Muscle layer of duodenum (tissue), 2 donors: ENCODE measurements around the gene C1orf115.

Experiments used
- H3K27ac ChIP-seq: one replicate; pipeline ENCODE4 v1.7.0; 2013; ENCODE audit warnings: mild to moderate bottlenecking, low read length
- H3K27me3 ChIP-seq: one replicate; pipeline ENCODE4 v1.7.0; 2013; ENCODE audit warnings: low read depth, mild to moderate bottlenecking, control low read depth, low read length
- H3K36me3 ChIP-seq, 2 donors: one replicate each; pipeline ENCODE4 v1.7.0; 2013; ENCODE audit warnings: low read length in 2 of 2, control low read depth in 1 of 2, mild to moderate bottlenecking in 1 of 2; ENCODE audit not compliant: insufficient read depth in 2 of 2, control insufficient read depth in 1 of 2
- H3K4me1 ChIP-seq, 2 donors: one replicate each; pipeline ENCODE4 v1.7.0; 2013; ENCODE audit warnings: low read length in 2 of 2, mild to moderate bottlenecking in 2 of 2, control low read depth in 1 of 2, moderate library complexity in 1 of 2; ENCODE audit not compliant: insufficient read depth in 2 of 2, control insufficient read depth in 1 of 2
- H3K4me3 ChIP-seq, 2 donors: one replicate each; pipeline ENCODE4 v1.7.0; 2013; ENCODE audit warnings: low read length in 2 of 2, low read depth in 1 of 2, mild to moderate bottlenecking in 1 of 2
- H3K9me3 ChIP-seq, 2 donors: one replicate each; pipeline ENCODE4 v1.7.0; 2013; ENCODE audit warnings: low read length in 2 of 2, control low read depth in 1 of 2, mild to moderate bottlenecking in 1 of 2; ENCODE audit not compliant: control insufficient read depth in 1 of 2
- donor health status: healthy.

Gene C1orf115, protein sequence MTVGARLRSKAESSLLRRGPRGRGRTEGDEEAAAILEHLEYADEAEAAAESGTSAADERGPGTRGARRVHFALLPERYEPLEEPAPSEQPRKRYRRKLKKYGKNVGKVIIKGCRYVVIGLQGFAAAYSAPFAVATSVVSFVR

DNA sequence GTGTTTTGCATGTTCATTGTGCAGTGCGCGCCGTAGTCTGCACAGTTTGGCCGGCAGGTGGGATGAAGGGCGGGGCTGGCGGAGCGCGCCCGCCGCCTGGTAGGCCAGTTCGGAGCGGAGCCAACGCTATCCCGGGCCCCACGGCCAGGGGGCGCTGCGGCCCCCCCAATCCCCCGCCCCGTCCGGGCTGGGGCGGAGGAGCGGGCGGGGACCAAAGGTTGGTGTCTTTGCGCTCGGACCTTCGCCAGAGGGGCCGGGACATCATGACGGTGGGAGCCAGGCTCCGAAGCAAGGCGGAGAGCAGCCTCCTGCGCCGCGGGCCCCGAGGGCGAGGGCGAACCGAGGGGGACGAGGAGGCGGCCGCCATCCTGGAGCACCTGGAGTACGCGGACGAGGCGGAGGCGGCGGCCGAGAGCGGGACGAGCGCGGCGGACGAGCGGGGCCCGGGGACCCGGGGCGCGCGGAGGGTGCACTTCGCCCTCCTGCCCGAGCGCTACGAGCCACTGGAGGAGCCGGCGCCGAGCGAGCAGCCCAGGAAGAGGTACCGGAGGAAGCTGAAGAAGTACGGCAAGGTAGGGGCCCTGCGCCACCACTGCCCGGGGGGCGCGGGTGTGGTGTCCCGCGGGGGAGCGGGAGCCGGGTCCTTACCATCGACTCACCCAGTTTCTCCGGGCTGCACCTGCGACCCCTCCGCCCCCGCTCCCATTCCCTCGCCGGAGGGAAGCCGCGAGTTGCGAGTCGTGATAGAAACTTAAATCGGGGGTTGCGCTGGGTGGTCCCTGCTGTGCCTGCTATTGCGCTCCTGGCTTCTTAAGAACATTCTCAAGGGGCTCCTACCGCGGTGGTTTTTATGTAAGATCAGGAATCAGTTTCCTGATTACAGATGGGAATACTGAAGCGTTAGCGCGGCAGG is at the start of gene C1orf115:
Gene C1orf115, plus strand, starts transcription at position 224 of the 913 bp plus-strand sequence. Its CDS starts 40 bp downstream, at position 264.
- Histone ChIP-seq H3K27ac (peak within 1 kb of the TSS; percentile 52), H3K4me1 (peaks cover 0 to 14% of the 10 kb centered on the region in 2 donors), H3K9me3 (no peaks in the 10 kb centered on the region), H3K4me3 (peak within 1 kb of the TSS; percentile 65 to 85), H3K36me3 (no peaks in the 10 kb centered on the region), H3K27me3 (no peaks in the 10 kb centered on the region)

DNA sequence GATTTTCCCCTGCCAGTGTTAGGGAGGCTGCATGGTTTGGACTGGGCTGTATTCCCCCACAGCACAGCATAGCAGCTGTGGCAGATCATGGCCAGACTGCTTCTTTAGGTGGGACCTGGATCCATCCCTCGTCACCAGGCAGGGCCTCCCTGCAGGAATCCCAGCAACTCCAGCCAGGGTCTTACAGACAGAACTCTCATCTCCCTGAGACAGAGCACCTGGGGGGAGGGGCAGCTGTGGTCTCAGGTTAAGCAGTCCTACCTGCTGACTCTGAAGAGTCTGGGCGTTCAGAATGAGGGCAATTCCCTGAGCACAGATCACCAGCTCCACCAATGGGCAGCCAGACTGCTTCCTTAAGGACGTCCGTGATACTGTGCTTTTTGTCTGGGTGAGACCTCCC is 47.9 kb upstream of the C1orf115 start:
- Histone ChIP-seq H3K4me1 (no peaks in the 10 kb centered on the region), H3K27ac (no peak overlapping the region), H3K27me3 (no peaks in the 10 kb centered on the region), H3K9me3 (no peaks in the 10 kb centered on the region), H3K4me3 (no peak overlapping the region), H3K36me3 (peaks cover 0 to 8% of the 10 kb centered on the region in 2 donors)

DNA sequence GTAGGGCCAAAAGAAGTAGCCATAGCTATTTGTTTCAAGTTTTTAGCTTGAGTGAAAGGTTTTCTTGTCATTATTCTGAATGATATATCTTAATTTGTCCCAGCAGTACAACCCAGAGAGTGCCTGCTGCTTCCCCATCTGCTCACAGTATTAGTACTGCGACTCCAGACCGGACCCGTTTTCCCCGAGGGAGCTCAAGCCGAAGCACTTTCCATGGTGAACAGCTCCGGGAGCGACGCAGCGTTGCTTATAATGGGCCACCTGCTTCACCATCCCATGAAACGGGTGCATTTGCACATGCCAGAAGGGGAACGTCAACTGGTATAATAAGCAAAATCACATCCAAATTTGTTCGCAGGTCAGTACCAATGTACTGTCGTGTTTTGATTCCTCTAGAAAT is 37.2 kb upstream of the C1orf115 start:
- Histone ChIP-seq H3K4me1 (no peaks in the 10 kb centered on the region), H3K4me3 (no peak overlapping the region), H3K9me3 (no peaks in the 10 kb centered on the region), H3K36me3 (peaks cover 0 to 32% of the 10 kb centered on the region in 2 donors), H3K27me3 (no peaks in the 10 kb centered on the region), H3K27ac (no peak overlapping the region)

DNA sequence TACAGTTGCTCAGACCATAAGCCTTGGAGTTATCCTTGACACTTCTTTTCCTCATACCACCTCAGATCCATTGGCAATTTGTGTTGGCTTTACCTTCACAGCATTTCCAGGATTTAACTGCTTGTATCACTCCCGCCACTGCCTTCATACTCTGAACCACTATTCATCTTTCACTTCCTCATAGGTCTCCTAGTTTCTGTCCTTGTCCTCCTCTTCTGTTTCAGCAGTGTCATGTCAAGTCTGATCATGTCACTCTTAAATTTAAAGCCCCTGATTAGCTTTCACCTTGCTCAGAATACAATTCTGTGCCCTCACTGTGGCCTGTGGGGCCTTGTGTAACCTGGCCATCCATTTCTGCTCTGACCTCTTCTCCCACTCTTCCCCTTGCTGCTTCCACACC is 34.7 kb upstream of the C1orf115 start:
- Histone ChIP-seq H3K4me1 (no peaks in the 10 kb centered on the region), H3K36me3 (peaks cover 0 to 33% of the 10 kb centered on the region in 2 donors), H3K27ac (no peak overlapping the region), H3K4me3 (no peak overlapping the region), H3K9me3 (no peaks in the 10 kb centered on the region), H3K27me3 (no peaks in the 10 kb centered on the region)

DNA sequence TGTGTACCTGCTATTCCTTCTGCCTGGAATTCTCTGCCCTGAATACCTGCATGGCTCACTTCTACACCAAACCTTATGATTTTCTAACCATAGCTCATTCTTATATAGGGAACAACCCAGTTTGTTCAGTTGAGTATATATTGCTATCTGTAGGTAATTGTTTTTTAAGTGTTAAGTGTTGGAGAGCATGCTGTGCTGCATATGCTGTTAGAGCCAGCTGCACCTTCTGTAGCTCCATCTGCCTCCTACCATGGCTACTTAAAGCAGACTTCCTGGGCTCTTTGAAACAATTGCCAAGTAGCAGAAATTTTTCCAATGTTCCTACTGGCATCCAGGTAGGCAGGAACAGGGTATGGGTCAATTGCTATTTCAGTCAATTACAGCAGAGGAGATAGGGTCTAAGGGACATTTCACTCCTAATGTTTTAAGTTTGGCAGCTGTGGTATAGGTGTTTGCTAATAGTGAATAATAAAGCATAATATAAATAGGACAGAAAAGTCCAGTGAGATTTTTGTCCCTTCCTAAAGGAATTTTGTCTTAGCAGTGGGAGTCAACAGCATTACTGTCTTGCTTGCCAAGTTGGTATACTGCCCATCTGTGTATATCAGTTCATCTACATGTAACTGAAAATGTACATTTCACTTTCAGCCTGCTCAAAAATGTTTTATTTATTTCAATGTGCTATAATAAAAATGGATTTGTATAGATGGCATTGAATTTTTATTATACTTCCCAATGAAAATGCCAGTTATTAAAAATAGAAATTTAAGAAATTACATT is 34.0 kb upstream of the C1orf115 start:
- peaks cover 0 to 33% of the 10 kb centered on the region in 2 donors for H3K36me3 ChIP-seq
- no peaks in the 10 kb centered on the region for H3K4me1 ChIP-seq
- no peaks in the 10 kb centered on the region for H3K9me3 ChIP-seq
- no peak overlapping the region for H3K27ac ChIP-seq
- H3K27me3 ChIP-seq: no peaks in the 10 kb centered on the region
- no peak overlapping the region for H3K4me3 ChIP-seq

DNA sequence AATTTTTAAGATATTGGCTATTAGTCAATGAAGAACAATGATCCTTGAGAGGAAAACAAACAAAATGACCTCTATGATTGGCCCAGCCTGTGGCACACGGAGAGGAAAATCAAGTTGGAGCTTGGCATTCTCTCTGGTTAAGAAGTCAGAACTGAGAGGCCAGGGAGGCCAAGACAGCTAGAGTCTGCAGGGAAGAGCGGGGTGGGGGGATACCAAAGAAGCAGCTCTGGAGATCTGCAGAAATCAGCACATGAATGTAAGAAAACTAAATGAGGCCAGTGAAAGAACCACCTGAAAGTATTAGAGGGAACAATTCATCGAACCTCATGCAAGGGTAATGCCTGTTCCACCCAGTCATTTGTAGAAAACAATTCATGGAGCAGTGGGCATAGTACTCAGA is 23.8 kb upstream of the C1orf115 start:
- peaks cover 0 to 6% of the 10 kb centered on the region in 2 donors for H3K9me3 ChIP-seq
- no peak overlapping the region for H3K4me3 ChIP-seq
- peaks cover 0 to 6% of the 10 kb centered on the region in 2 donors for H3K36me3 ChIP-seq
- H3K4me1 ChIP-seq: no peaks in the 10 kb centered on the region
- no peak overlapping the region for H3K27ac ChIP-seq
- no peaks in the 10 kb centered on the region for H3K27me3 ChIP-seq

DNA sequence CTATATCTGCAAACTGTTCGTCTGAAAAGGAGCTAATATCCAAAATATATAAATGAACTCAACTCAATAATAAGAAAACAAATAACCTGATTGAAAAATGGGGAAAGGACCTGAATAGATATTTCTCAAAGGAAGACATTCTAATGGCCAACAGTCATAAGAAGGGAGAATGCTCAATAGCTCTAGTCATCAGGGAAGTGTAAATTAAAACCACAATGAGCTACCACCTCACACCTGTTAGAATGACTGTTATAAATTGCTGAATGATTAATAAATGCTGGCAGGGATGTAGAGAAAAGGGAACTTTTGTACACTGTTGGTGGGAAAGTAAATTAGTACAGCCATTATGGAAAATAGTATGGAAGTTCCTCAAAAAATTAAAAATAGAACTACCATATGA is 21.2 kb upstream of the C1orf115 start:
- H3K4me3 ChIP-seq: no peak overlapping the region
- H3K36me3 ChIP-seq: no peaks in the 10 kb centered on the region
- H3K9me3 ChIP-seq: peaks cover 0 to 6% of the 10 kb centered on the region in 2 donors
- H3K27me3 ChIP-seq: no peaks in the 10 kb centered on the region
- H3K4me1 ChIP-seq: no peaks in the 10 kb centered on the region
- no peak overlapping the region for H3K27ac ChIP-seq

DNA sequence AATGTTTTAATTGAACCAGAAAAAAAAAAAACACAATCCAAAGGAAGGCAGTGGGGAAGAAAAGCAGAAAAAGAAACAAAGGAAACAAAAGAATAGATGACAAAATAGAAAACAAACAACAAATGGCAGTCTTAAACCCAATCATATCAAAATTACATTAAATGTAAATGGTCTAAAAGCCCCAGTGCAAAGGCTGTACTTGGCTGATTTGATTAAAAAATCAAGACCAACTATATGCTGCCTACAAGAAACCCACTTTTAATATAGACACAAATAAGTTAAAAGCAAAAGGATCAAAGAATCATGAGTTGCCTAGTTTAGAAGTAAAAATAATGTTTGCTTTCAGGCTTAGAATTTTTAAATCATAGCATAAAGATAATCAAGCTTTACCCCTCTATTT is 19.8 kb upstream of the C1orf115 start:
- Histone ChIP-seq H3K27me3 (no peaks in the 10 kb centered on the region), H3K9me3 (peaks cover 0 to 6% of the 10 kb centered on the region in 2 donors), H3K36me3 (no peaks in the 10 kb centered on the region), H3K4me1 (no peaks in the 10 kb centered on the region), H3K4me3 (no peak overlapping the region), H3K27ac (no peak overlapping the region)

DNA sequence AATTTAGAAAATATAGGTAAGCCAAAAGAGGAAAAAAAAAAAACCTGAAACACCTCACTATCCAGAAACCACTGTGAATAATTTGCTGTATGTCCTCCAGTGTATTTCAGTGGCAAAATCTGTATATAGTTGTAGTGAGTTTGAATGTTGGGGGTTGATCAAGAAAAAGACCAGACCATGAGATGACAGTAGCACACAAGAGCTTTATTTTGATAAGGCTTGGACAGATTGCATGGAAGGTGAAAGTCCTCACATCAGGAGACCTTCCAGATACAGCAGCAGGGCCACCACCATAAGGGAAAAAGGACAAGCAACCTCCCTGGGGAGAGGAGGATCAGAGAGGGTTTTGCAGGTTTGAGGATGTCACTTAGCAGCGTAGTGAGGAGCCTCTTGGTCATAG is 16.2 kb upstream of the C1orf115 start:
- no peak overlapping the region for H3K4me3 ChIP-seq
- H3K27me3 ChIP-seq: no peaks in the 10 kb centered on the region
- no peaks in the 10 kb centered on the region for H3K36me3 ChIP-seq
- no peaks in the 10 kb centered on the region for H3K4me1 ChIP-seq
- peaks cover 0 to 6% of the 10 kb centered on the region in 2 donors for H3K9me3 ChIP-seq
- H3K27ac ChIP-seq: no peak overlapping the region

DNA sequence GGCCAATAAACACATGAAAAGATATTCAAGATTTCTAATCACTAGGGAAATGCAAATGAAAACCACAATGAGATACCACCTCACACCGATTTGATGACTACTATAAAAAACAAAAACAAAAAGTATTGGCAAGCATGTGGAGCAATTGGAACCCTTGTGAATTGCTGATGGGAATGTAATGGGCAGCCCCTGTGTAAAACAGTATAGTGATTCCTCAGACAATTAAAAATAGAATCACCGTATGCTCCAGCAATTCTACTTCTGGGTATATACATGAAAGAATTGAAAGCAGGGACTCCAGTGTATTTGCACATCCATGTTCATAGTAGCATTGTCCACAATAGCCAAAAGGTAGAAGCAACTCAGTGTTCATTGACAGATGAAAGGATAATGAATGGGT is 12.9 kb upstream of the C1orf115 start:
- Histone ChIP-seq H3K4me3 (no peak overlapping the region), H3K4me1 (peaks cover 0 to 5% of the 10 kb centered on the region in 2 donors), H3K36me3 (no peaks in the 10 kb centered on the region), H3K27ac (no peak overlapping the region), H3K9me3 (no peaks in the 10 kb centered on the region), H3K27me3 (no peaks in the 10 kb centered on the region)

DNA sequence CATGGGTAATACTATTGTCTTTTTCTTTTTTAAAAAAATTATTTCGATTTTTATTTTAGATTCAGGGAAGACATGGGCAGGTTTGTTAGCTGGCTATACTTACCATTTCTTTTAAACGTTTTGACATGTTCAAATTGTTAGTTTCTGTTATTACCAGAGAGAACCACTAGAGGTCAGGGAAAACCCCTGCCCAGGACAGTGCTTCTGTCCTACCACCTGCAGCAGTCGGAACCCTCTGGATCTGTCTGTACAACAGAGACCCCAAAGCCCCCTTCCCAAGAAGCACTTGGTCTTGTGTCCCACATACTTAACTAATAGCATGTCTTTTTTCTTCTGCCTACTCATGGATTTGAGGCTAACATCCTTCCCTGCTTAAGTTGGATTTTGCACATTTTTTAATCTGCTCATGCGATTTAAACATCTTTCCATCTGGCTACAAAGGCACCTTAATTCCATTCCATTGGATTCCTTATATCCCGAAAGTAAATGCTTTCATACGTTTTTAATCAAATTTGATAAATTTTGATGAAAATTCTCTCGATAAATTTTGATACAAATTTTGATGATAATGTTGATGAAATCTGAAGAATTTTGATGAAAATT is 10.0 kb upstream of the C1orf115 start:
- H3K36me3 ChIP-seq: no peaks in the 10 kb centered on the region
- H3K4me1 ChIP-seq: peaks cover 0 to 5% of the 10 kb centered on the region in 2 donors
- H3K4me3 ChIP-seq: no peak overlapping the region
- H3K27ac ChIP-seq: no peak overlapping the region
- no peaks in the 10 kb centered on the region for H3K9me3 ChIP-seq
- no peaks in the 10 kb centered on the region for H3K27me3 ChIP-seq
